ENCODE results near the gene EMP3. TPM values are rescaled to one million over a fixed set of nuclear protein-coding genes. Genes with fewer than 3 reads are reported as not detected.

The EMP3 gene
- total and polyA plus RNA-seq, 2 of the 4 experiments (the other 2 are of a cell fraction) = 147 to 632 TPM

DNA sequence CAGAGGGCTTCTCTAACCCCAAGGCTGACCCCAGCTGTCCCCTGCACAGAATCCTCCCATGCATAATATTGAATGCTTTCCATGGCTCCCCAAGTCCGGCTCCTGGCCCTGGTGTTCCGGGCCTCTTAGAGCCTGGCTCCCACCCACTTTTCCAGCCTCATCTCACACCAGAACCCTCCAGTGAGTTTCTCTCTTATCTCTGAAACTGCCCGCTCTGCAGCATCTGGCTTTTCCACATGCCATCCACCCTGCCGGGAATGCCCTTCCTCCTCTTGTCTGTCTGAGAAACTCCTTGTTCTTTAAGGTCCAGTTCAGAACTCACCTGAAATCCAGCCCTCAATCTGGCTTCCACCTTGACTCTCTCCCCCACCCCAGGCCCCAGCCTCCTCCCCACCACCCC lies 45.6 kb downstream of the EMP3 start:
- Histone ChIP-seq H3K36me3 (ENCODE audit: control insufficient read depth, insufficient read depth, low read length) (no peaks in the 10 kb centered on the region), H2BK15ac (ENCODE audit: low read depth, low read length) (no peak overlapping the region), H3K4me1 (ENCODE audit: control insufficient read depth, insufficient read depth, low read length) (no peaks in the 10 kb centered on the region), H2AK5ac (ENCODE audit: low read depth, low read length) (no peak overlapping the region), H3K56ac (ENCODE audit: extremely low read depth, insufficient read depth, low read length) (no peak overlapping the region), H3K27ac (ENCODE audit: insufficient read depth, low read length) (no peak overlapping the region), H2AK9ac (replicated peaks; ENCODE audit: low read depth, low read length, poor library complexity) (no peak overlapping the region), H3K23ac (ENCODE audit: low read depth, low read length) (no peak overlapping the region), H3K9ac (ENCODE audit: low read depth, low read length) (no peak overlapping the region), H4K8ac (ENCODE audit: low read depth in 2 of 2, low read length in 2 of 2) (no peak overlapping the region), H3K4me3 (ENCODE audit: insufficient read depth, low read depth, low read length) (no peak overlapping the region), H3K4ac (ENCODE audit: low read depth, low read length) (no peak overlapping the region), H3K14ac (replicated peaks; ENCODE audit: low read depth, low read length) (no peak overlapping the region), H4K20me1 (ENCODE audit: insufficient read depth, low read length) (no peaks in the 10 kb centered on the region), H2AFZ (replicated peaks; ENCODE audit: low read length, poor library complexity) (no peak overlapping the region), H3K9me3 (ENCODE audit: control insufficient read depth, insufficient read depth, low read length) (no peaks in the 10 kb centered on the region), H2BK120ac (ENCODE audit: low read depth, low read length) (no peak overlapping the region), H2BK20ac (ENCODE audit: low read depth, low read length) (no peak overlapping the region), H3K79me1 (ENCODE audit: low read depth in 1 of 2, low read length in 2 of 2) (no peaks in the 10 kb centered on the region), H3K4me2 (ENCODE audit: low read depth, low read length) (no peak overlapping the region), H4K91ac (ENCODE audit: insufficient read depth, low read depth, low read length) (no peak overlapping the region), H3K9me1 (ENCODE audit: insufficient read depth, low read length) (no peaks in the 10 kb centered on the region), H3K27me3 (ENCODE audit: control insufficient read depth, insufficient read depth, low read length) (peaks cover 2% of the 10 kb centered on the region; the same call in 1 of the 2 replicates), H3K18ac (ENCODE audit: low read depth, low read length) (no peak overlapping the region), H2BK5ac (ENCODE audit: low read depth, low read length, poor library complexity, severe bottlenecking) (no peak overlapping the region), H4K5ac (ENCODE audit: low read depth, low read length) (no peak overlapping the region)
- DNase-seq (no peak), ATAC-seq (ENCODE audit: low read depth) (no peak)
- intact Hi-C loops (cut with micrococcal nuclease) (no loop called here), dilution Hi-C loops (cut with HindIII; ENCODE audit: low sequenced_read_pairs, unreplicated experiment) (no loop called here), in situ Hi-C loops (cut with MboI; ENCODE audit: low sequenced_read_pairs) (no loop called here)
- CTCF ChIA-PET = interaction anchor here (0.6 to 0.8 kb wide), 2 partner anchors 20 to 31 kb away, joined by 3 to 7 read pairs; partner anchors contain the start of gene KDELR1
- 94% methylated on average over 2 of the region's 4 CpGs; no CpG with 5 or more reads in 1 of the 2 experiments for WGBS, 2 experiments (ENCODE audit: extremely low coverage in 2 of 2, insufficient read length in 1 of 2)
- POLR2A ChIA-PET (ENCODE audit: unreplicated experiment) = no interaction called here
- BruUV-seq (replicated peaks) = no TSS peak
- TF ChIP-seq MAZ (IDR thresholded peaks at IDR 0.05; ENCODE audit: borderline replicate concordance, low read depth, low read length) = no peak
- TF ChIP-seq CTCF (conservative IDR thresholded peaks at IDR 0.05; ENCODE audit: low read depth, low read length) = no peak
- TF ChIP-seq, protein P1, sequence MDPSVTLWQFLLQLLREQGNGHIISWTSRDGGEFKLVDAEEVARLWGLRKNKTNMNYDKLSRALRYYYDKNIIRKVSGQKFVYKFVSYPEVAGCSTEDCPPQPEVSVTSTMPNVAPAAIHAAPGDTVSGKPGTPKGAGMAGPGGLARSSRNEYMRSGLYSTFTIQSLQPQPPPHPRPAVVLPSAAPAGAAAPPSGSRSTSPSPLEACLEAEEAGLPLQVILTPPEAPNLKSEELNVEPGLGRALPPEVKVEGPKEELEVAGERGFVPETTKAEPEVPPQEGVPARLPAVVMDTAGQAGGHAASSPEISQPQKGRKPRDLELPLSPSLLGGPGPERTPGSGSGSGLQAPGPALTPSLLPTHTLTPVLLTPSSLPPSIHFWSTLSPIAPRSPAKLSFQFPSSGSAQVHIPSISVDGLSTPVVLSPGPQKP (IDR thresholded peaks at IDR 0.05; ENCODE audit: borderline replicate concordance, low read depth, low read length) = no peak
- TF ChIP-seq RCOR1 (IDR thresholded peaks at IDR 0.05; ENCODE audit: insufficient replicate concordance, low read length) = no peak

All from IMR-90 (cell line).